ENCODE data around the gene CCDC159.
"Not testable (repeated sequence)": the region's sequence is repeated elsewhere in the genome, so short reads cannot be mapped to it uniquely, and the experiment has no call there.

The CCDC159 gene

GRCh38 chr19:11346104-11346940, at the start of gene CCDC159, which contains the start of gene TMEM205:
Gene CCDC159, plus strand, starts transcription at chr19:11346519. Its CDS starts 88 bp downstream, at chr19:11346607.
Gene TMEM205, minus strand, starts transcription at chr19:11346268. Its CDS starts 649 bp downstream, at chr19:11345619.
- DNase-seq = peak; percentile 74 to 99 (median 97)

DNA sequence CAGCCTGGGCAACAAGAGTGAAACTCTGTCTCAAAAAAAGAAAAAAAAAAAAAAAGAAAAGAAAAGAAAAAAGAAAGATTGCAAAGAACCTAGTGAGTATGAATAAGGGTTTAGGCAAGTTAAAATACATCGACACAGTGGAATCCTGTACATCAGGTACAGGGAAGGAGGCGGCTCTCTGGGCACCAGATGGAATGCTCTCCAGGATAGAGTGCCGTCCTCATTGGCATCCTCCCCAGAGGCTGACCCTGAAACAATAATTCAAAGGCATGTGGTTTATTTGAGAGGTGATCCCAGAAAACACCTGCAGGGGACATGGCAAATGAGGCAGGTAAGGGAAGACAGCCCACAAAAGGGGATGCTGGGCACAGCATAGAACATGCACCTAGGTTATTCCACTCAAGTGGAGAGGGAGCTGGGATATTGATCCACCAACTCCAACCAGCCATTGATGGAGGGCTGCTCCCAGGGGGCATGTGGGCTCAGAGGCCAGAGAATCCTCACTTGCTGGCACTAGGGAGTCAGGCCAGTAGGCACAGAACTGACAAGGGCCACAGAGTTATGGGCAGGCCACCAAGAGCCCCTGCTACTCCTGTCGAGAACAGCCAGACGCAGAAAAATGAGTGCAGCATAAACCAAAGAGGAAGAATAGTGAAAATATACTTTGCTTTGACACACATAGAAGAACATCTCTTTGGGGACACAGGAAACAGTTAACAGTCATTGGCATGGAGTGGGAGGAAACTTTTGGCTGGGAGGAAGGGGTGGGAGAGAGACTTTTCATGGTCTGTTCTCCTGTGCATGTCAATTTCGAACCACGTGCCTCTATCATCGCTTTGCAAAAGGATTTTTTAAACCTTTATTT, 46.1 kb upstream of the CCDC159 start:
- peak in 2 of 51 donors; percentile 5 to 64 for DNase-seq

DNA sequence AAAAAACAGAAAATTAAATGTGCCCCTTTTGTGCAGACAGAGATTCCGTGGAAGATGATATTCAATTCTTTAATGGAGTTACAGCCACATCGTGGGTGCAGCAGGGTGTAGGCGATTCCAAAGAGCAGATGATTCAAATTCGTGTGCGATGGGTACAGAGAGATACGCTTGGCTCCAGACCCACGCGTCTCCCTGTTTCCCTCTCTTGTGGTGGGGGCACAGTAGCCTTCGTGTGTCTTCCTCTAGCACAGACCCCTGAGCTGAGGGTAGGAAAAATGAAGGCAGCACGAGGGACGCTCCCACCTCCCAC, 45.6 kb upstream of the CCDC159 start:
- peak in 3 of 51 donors; percentile 31 to 67 (median 64) for DNase-seq

GRCh38 chr19:11304936-11305335, 41.4 kb upstream of the CCDC159 start:
- DNase-seq = no peak

- DNase-seq = no peak
Measured at GRCh38 chr19:11306337-11306736, 40.0 kb upstream of the CCDC159 start.

GRCh38 chr19:11320278-11320995, 25.9 kb upstream of the CCDC159 start:
- DNase-seq = not testable (repeated sequence)

DNA sequence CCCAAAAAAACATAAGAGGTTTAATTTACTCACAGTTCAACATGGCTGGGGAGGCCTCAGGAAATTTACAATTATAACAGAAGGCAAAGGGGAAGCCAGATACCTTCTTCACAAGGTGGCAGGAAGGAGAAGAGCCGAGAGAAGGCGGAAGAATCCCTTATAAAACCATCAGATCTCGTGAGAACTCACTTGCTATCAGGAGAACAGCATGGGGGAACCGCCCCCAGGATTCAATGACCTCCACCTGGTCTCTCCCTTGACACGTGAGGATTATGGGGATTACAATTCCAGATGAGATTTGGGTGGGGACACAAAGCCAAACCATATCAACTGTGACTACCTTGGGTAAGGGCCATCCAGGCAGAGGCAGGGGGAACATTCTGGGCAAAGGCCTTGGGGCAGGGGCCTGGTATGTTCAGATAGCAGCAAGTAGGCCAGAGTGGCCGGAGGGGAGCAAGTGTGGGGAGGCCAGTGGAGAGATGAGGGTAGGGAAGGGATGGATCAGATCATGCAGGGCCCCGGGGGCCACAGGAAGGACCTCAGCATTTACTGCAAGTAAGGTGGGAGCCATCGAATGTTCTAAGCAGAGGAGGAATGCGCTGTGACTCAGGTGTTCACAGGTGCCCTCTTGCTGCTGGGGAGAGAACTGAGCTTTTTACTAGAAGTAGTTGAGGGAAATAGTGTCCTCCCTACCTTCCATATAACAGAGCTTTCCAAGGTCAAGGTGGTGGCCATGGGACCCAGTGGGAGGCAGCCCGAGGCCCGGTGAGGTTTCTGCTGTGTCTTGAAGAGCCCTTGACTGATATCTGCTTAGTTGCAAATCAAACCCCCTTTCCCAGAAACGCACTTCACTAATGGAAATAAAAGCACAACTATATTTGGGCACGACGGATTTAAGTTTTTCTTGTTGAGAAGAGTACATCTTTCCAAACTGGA, 24.9 kb upstream of the CCDC159 start:
- DNase-seq = no peak

- no peak for DNase-seq
Measured at GRCh38 chr19:11322269-11323024, 23.9 kb upstream of the CCDC159 start.

DNA sequence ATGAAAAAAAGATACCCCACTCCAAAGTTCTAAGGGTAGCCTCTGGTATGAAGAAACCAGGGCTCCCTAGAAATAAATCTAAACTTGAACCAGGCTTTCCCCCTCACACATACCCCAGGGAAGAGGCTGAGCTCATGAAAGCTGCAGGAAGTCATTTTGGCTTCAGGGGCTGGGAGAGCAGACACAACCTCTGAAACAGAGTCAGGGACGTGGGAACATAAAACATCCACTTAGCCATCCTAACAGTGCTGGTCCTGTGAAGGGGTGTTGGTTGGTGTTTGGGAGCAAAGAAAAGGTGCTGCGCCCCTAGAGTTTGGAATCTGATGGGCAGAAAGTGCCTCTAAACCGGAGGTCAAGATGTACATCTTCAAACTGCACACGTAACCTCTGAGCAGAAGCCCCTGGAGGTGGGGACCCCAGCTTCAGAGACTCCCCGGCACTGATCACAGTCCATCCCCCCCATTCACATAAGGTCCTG, 22.7 kb upstream of the CCDC159 start:
- peak in 1 of 51 donors; percentile 22 for DNase-seq

DNA sequence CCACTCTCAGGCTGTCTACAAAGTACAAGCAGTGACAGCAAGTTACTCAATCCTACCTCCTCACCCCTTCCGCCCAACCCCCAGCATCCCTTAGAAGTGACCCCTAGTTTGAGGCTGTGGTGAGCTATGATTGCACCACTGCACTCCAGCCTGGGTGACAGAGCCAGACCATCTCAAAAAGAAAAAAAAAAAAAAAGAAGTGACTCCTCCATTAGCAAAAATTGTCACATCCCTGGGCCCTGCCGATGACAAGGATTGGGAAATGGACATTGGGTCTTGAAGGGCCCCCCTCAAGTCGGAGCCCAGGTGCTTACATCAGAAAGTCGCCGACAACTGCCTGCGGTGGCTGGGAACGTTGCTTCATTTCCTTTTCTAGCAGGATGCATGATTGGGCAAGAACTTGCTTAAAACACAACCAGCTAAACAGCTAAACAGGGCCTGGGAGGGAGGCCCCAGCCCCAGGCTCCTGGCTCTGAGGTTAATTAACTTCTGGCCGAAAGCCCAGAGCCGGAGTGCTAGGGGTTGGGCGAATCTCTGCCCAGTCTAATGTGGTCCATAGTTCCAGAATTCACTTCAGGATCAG, 22.1 kb upstream of the CCDC159 start:
- DNase-seq = peak in 44 of 51 donors; percentile 9 to 78 (median 38)

DNA sequence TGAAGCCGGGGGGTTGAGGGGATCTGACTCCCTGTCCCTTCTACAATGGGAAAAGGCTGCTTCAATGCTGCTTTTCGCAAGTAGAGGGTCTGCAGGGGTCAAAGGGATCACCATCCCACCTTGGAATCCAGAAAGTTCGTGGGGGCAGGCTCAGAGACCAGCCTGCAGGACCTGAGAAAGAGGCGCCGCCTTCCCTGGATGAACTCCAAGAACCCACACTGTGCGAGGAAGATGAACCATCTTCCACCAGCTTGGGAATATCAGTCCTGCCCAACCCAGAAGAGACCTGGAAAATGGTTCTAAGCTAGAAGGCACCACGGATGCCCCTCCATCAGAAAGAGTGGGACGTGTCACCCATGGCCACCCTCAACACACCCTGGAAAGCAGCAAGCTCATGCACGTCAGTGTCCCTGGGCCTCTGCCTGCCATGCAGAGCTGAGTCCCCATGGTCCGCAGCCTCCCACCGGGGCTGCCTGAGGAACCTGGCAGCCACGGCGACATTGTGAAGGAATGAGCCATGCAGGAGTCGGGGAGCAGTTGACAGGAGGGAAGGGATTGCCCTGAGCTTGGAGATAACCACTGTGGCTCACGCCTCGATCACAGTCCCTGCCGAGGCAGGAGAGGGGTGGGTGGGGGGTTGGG, 21.4 kb upstream of the CCDC159 start:
- DNase-seq = peak in 1 of 51 donors; percentile 10

- no peak for DNase-seq
Measured at GRCh38 chr19:11325544-11325943, 20.8 kb upstream of the CCDC159 start.

GRCh38 chr19:11330127-11330526, 16.2 kb upstream of the CCDC159 start:
- no peak for DNase-seq

GRCh38 chr19:11331502-11331901, 14.8 kb upstream of the CCDC159 start:
- no peak for DNase-seq

- DNase-seq = no peak
Measured at GRCh38 chr19:11332822-11333221, 13.5 kb upstream of the CCDC159 start.

- DNase-seq = not testable (repeated sequence)
Measured at GRCh38 chr19:11333838-11334237, 12.5 kb upstream of the CCDC159 start.

DNA sequence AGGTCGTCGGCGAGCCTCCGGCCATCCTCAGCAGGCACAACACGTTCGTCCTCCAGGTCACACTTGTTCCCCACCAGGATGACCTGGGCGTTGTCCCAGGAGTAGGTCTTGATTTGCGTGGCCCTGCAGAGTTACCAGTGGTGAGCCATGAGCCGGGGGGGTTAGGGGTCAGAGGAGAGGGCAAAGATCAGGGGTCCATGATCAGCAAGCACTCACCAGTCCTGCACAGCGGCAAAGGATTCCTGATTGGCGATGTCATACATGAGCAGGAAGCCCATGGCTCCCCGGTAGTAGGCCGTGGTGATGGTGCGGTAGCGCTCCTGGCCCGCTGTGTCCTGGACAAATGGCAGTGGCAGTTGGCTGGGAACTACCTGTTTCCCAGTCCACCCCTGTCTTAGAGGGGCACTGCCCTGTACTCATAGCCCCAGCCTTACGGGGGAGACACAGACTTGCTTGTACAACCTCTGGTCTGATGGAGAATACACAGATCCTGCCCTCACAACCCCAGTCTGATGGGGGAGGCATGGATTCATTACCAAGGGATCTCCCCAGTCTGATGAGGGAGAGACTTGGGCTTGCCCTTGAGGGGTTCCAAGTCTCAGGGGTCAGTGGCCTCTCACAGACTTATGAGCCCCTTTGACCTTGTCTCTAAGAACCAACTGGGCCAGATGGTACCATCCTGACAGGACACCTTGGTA, 10.7 kb upstream of the CCDC159 start:
- no peak for DNase-seq

- DNase-seq = no peak
Measured at GRCh38 chr19:11337080-11337479, 9.2 kb upstream of the CCDC159 start.
